Left lung (tissue), 10 donors: Measurements from ENCODE around the gene RAMP2. TPM values are rescaled to one million over a fixed set of nuclear protein-coding genes. Genes with fewer than 3 reads are reported as not detected.

ENCODE experiments used
- ATAC-seq: fragments of 200-7000 bp; cut with Tn5 transposase; one replicate; pipeline ENCODE4 v1.9.1; 2020; ENCODE audit warnings: moderate library complexity
- DNase-seq, 4 donors: peaks; one replicate each; pipeline ENCODE4 v3.0.0-alpha.2; 2013 to 2020
- H3K27ac ChIP-seq, 2 donors: fragments of 200-600 bp; sonication (generic) in 1 of 2; one replicate each; pipeline versions ENCODE4 v1.5.0 to v1.8.0; 2020 to 2021
- H3K27me3 ChIP-seq, 2 donors: fragments of 200-600 bp; sonication (generic) in 1 of 2; one replicate each; pipeline versions ENCODE4 v1.5.0 to v1.8.0; 2020 to 2021
- H3K36me3 ChIP-seq, 2 donors: fragments of 200-600 bp; sonication (generic) in 1 of 2; one replicate each; pipeline versions ENCODE4 v1.5.0 to v1.8.0; 2020 to 2021
- H3K4me1 ChIP-seq, 2 donors: fragments of 200-600 bp; one replicate each; pipeline ENCODE4 v1.8.0; 2021
- H3K4me3 ChIP-seq, 2 donors: fragments of 200-600 bp; sonication (generic) in 1 of 2; one replicate each; pipeline versions ENCODE4 v1.5.0 to v1.8.0; 2020 to 2021; ENCODE audit warnings: mild to moderate bottlenecking in 1 of 2
- H3K9me3 ChIP-seq, 2 donors: fragments of 200-600 bp; sonication (generic) in 1 of 2; one replicate each; pipeline versions ENCODE4 v1.5.0 to v1.8.0; 2020 to 2021
- intact Hi-C, 2 donors: fragments of 100-400 bp; cut with DNase I; formaldehyde crosslinking; loops; one replicate each; pipeline versions ENCODE4 v1.11.2 to v1.14.2; 2022
- polyA plus RNA-seq, 6 donors: library from polyadenylated mRNA; unstranded; fragments of 120-200 nt; gene quantifications; one replicate each; pipeline ENCODE4 v1.2.1, GENCODE V29; 2013; ENCODE audit not compliant: insufficient read length in 6 of 6
- total RNA-seq, 2 donors: library from RNA; stranded (reverse); fragmentation: NEBNext Ultra II Directional; extraction: Animal tissue kit (Norgen Biotek cat#: 25700); gene quantifications; one replicate each; pipeline ENCODE4 v1.2.1, GENCODE V29; 2021
- TF ChIP-seq, protein P1 (sequence below), 2 donors: fragments of 200-600 bp; sonication (generic) in 1 of 2; IDR thresholded peaks; one replicate each; pipeline versions ENCODE4 v1.5.0 to v1.8.0; 2021; ENCODE audit warnings: antibody characterized with exemption in 2 of 2
- donor health status: DM: no; HTN: yes; CAD: no.
- donor health status: DM: no; HTN: no; CAD: no.

RAMP2 gene
- total and polyA plus RNA-seq, 8 donors: 76.1 to 213 (median 173) TPM

GRCh38 chr17:42751628-42752027 is 9.4 kb upstream of the RAMP2 start:
- no peaks in the 10 kb centered on the region for H3K9me3 ChIP-seq
- H3K4me1 ChIP-seq: peaks cover 6 to 14% of the 10 kb centered on the region in 2 donors
- ATAC-seq (no peak), DNase-seq (no peak)
- no peak overlapping the region for H3K27ac ChIP-seq
- TF ChIP-seq, protein P1, sequence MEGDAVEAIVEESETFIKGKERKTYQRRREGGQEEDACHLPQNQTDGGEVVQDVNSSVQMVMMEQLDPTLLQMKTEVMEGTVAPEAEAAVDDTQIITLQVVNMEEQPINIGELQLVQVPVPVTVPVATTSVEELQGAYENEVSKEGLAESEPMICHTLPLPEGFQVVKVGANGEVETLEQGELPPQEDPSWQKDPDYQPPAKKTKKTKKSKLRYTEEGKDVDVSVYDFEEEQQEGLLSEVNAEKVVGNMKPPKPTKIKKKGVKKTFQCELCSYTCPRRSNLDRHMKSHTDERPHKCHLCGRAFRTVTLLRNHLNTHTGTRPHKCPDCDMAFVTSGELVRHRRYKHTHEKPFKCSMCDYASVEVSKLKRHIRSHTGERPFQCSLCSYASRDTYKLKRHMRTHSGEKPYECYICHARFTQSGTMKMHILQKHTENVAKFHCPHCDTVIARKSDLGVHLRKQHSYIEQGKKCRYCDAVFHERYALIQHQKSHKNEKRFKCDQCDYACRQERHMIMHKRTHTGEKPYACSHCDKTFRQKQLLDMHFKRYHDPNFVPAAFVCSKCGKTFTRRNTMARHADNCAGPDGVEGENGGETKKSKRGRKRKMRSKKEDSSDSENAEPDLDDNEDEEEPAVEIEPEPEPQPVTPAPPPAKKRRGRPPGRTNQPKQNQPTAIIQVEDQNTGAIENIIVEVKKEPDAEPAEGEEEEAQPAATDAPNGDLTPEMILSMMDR (IDR thresholded peaks at IDR 0.05): no peak
- H3K27me3 ChIP-seq: no peaks in the 10 kb centered on the region
- intact Hi-C loops: no loop called here
- H3K36me3 ChIP-seq: no peaks in the 10 kb centered on the region
- H3K4me3 ChIP-seq: no peak overlapping the region

DNA sequence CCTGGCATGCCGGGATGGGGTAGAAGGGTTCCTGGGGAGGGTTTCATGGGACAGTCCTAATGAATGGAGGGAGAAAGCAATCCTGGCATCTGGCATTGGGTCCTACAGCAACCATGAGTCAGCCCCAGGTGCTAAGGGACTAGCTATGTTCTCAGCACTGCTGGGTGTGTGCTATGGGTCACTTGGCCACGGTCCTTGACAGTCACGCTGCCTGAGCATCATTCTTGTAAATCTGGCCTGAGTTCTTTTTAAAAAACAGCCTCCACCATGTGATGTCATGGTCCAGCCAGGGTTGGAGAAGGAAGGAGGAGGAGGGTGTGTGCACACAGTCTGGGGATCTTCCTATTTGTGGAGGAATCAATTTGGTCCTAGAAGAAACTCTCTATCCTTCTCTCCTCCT is 6.2 kb upstream of the RAMP2 start:
- Histone ChIP-seq H3K4me3 (no peak overlapping the region), H3K27ac (no peak overlapping the region), H3K36me3 (no peaks in the 10 kb centered on the region), H3K4me1 (peaks cover 0 to 11% of the 10 kb centered on the region in 2 donors), H3K27me3 (peaks cover 0 to 21% of the 10 kb centered on the region in 2 donors), H3K9me3 (no peaks in the 10 kb centered on the region)
- intact Hi-C loops: no loop called here
- ATAC-seq (no peak), DNase-seq (no peak)
- TF ChIP-seq, protein P1 (IDR thresholded peaks at IDR 0.05): no peak

DNA sequence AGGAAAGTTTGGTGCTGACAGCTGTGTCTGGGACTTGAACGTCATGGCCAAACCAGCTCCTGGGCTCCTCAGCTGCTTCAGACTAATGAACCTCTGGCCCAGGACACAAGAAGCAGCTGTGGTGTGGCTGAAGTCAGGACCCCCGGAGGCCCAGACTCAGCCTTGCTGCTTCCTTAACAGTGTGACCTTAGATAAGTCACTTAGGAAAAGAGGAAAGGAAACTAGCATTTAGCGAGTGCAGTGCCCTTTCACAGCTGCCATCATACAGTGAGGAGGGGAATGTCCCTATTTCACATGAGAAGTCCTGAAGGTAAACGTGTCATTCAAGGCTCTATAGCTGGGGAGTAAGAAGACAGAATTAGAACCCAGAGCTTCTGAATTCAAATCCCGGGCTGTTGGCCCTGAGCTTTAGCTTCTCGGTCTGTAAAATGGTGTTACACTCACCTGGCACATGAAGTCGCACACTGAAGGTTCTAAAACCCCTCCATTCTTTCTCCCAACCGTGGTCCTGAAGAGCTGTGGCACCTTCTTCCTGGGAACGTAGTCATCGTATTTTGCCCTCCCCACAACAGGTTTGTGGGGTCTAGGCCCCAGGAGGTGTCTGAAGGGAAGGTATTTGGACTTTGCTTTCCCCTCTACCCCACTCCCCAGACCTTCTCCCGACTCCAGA is 910 bp upstream of the RAMP2 start:
- intact Hi-C loops: loop anchor here in 1 of 2 donors (5.0 kb wide), 1 partner anchor 38 kb away; no protein-coding TSS in a partner anchor

DNA sequence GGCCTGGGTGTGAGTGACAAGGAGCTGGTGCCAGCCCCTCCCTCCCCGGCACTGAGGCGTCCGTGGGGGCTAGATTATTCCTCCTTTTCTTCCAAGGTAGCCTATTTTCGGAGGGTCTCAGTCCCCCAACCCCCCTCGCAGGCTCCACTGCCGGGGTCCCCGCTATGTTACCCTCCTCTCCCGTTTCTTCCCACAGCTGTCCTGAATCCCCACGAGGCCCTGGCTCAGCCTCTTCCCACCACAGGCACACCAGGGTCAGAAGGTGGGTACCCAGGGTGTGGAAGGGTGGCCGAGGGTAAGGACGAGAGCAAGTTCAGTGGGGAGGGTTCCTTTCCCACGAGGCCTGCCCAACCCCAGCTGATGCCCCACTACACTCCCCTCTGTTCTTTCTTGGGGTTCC is 611 bp downstream of the RAMP2 start:
- Histone ChIP-seq H3K9me3 (no peaks in the 10 kb centered on the region), H3K36me3 (no peaks in the 10 kb centered on the region), H3K4me3 (peak overlapping the region; percentile 40 to 49), H3K27ac (peak overlapping the region; percentile 78 to 80), H3K4me1 (peaks cover 4 to 16% of the 10 kb centered on the region in 2 donors), H3K27me3 (peaks cover 20 to 57% of the 10 kb centered on the region in 2 donors)
- intact Hi-C loops: loop anchor here in 1 of 2 donors (5.0 kb wide), 1 partner anchor 39 kb away; no protein-coding TSS in a partner anchor
- ATAC-seq: no peak
- TF ChIP-seq, protein P1 (IDR thresholded peaks at IDR 0.05): no peak
- no peak for DNase-seq

More for the DNA sequence above, 910 bp upstream of the RAMP2 start:
- Histone ChIP-seq H3K4me3 (peak overlapping the region in 1 of 2 donors; percentile 49), H3K4me1 (peaks cover 4 to 16% of the 10 kb centered on the region in 2 donors), H3K27me3 (peaks cover 20 to 57% of the 10 kb centered on the region in 2 donors), H3K9me3 (no peaks in the 10 kb centered on the region), H3K36me3 (no peaks in the 10 kb centered on the region), H3K27ac (peak overlapping the region in 1 of 2 donors; percentile 80)
- DNase-seq (no peak), ATAC-seq (no peak)
- TF ChIP-seq, protein P1 (IDR thresholded peaks at IDR 0.05): no peak

DNA sequence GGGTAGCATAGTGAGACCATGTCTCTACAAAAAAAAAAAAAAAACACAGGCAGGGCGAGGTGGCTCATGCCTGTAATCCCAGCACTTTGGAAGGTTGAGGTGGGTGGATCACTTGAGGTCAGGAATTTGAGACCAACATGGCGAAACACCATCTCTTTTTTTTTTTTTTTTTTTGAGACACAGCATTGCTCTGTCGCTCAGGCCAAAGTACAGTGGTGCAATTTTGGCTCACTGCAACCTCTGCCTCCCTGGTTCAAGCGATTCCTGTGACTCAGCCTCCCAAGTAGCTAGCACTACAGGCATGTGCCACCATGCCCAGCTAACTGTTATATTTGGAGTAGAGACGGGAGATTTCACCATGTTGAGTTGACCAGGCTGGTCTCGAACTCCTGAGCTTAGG is 5.1 kb downstream of the RAMP2 start:
- DNase-seq (no peak), ATAC-seq (no peak)
- H3K4me1 ChIP-seq: peaks cover 4 to 6% of the 10 kb centered on the region in 2 donors
- H3K9me3 ChIP-seq: no peaks in the 10 kb centered on the region
- no peaks in the 10 kb centered on the region for H3K36me3 ChIP-seq
- H3K27me3 ChIP-seq: peaks cover 10 to 28% of the 10 kb centered on the region in 2 donors
- intact Hi-C loops: no loop called here
- TF ChIP-seq, protein P1 (IDR thresholded peaks at IDR 0.05): no peak
- H3K4me3 ChIP-seq: no peak overlapping the region
- no peak overlapping the region for H3K27ac ChIP-seq
